ENCODE measurements around the gene SMAD3. TPM values are rescaled to one million over a fixed set of nuclear protein-coding genes. Genes with fewer than 3 reads are reported as not detected.

Gene SMAD3
- total RNA-seq, 1 donor from 2014 or later, result 8.2 TPM

- Mint-ChIP-seq H3K36me3 (ENCODE audit: low read depth, unreplicated experiment) (no peaks in the 10 kb centered on the region), H3K4me1 (ENCODE audit: unreplicated experiment) (peaks cover 40% of the 10 kb centered on the region), H3K27ac (ENCODE audit: unreplicated experiment) (no peak overlapping the region), H3K4me3 (ENCODE audit: unreplicated experiment) (no peak overlapping the region), H3K27me3 (ENCODE audit: unreplicated experiment) (peaks cover 11% of the 10 kb centered on the region), H3K9me3 (ENCODE audit: unreplicated experiment) (no peaks in the 10 kb centered on the region)
- no peak for DNase-seq (ENCODE audit: low spot score)
- TF ChIP-seq, protein P1, sequence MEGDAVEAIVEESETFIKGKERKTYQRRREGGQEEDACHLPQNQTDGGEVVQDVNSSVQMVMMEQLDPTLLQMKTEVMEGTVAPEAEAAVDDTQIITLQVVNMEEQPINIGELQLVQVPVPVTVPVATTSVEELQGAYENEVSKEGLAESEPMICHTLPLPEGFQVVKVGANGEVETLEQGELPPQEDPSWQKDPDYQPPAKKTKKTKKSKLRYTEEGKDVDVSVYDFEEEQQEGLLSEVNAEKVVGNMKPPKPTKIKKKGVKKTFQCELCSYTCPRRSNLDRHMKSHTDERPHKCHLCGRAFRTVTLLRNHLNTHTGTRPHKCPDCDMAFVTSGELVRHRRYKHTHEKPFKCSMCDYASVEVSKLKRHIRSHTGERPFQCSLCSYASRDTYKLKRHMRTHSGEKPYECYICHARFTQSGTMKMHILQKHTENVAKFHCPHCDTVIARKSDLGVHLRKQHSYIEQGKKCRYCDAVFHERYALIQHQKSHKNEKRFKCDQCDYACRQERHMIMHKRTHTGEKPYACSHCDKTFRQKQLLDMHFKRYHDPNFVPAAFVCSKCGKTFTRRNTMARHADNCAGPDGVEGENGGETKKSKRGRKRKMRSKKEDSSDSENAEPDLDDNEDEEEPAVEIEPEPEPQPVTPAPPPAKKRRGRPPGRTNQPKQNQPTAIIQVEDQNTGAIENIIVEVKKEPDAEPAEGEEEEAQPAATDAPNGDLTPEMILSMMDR (IDR thresholded peaks at IDR 0.05; ENCODE audit: unreplicated experiment), result no peak
Observed at GRCh38 chr15:67174446-67174845, 109.0 kb downstream of the SMAD3 start.

DNA sequence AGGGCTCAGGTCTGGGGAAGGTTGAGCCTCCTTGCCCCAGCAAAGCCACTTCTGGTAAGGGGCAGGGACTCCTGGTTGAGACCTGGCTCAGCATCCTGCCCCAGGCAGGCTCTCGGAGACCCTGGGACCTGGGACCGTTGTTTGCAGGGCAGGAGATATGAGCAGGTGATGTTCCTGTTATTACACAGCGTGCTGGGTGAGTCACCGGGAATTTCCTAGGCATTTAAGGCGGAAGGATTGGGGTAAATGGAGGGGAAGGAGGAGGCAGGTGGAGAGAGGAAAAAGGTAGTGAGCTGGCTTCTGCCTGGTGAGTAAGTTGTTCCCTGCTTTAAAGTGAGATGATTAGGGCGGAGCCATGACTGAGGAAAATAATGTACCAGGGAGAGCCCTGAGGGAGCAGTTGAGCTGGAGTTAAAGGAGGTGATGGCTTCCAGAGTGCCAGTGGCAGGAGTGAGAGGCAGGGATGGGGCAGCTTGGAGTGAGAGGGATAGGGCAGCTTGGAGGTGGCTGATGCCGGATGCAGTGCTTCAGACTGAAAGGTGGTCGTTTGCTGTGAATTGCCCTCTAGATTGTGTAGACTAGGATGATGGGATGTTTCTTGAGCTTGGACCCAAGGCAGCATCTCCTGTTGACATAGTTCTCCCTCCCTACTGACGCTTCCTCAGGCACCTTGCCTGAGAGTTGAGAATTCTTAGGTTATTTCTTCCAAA, 109.6 kb downstream of the SMAD3 start:
- no peak overlapping the region for H3K4me3 Mint-ChIP-seq (ENCODE audit: unreplicated experiment)
- peaks cover 42% of the 10 kb centered on the region for H3K4me1 Mint-ChIP-seq (ENCODE audit: unreplicated experiment)
- H3K9me3 Mint-ChIP-seq (ENCODE audit: unreplicated experiment), result no peaks in the 10 kb centered on the region
- no peaks in the 10 kb centered on the region for H3K36me3 Mint-ChIP-seq (ENCODE audit: low read depth, unreplicated experiment)
- peak overlapping the region; percentile 76 for H3K27ac Mint-ChIP-seq (ENCODE audit: unreplicated experiment)
- TF ChIP-seq, protein P1 (IDR thresholded peaks at IDR 0.05; ENCODE audit: unreplicated experiment), result no peak
- no peak for DNase-seq (ENCODE audit: low spot score)
- H3K27me3 Mint-ChIP-seq (ENCODE audit: unreplicated experiment), result peaks cover 14% of the 10 kb centered on the region

DNA sequence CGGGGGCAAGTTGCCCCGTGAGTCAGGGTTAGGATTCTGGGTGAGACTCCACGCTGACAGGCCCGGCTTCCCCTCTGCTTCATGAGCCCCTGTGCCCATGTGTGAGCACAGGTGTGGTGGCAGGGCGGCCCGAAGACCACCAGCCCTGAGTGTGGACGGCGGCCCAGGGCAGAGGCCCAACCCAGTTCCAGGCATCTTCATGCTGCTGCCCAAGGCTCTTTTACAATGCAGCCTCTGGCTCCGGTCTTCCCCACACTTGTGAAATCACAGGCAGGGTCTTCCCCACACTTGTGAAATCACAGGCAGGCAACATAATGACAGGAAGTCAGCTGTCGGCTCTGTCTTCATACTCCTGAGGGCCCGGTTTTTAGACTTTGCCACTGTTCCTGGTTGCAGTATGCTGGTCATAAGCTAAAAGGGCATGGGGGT, 110.3 kb downstream of the SMAD3 start:
- no peaks in the 10 kb centered on the region for H3K36me3 Mint-ChIP-seq (ENCODE audit: low read depth, unreplicated experiment)
- no peaks in the 10 kb centered on the region for H3K9me3 Mint-ChIP-seq (ENCODE audit: unreplicated experiment)
- H3K4me3 Mint-ChIP-seq (ENCODE audit: unreplicated experiment), result no peak overlapping the region
- peaks cover 14% of the 10 kb centered on the region for H3K27me3 Mint-ChIP-seq (ENCODE audit: unreplicated experiment)
- H3K27ac Mint-ChIP-seq (ENCODE audit: unreplicated experiment), result peak overlapping the region; percentile 70
- DNase-seq (ENCODE audit: low spot score), result peak; percentile 45
- TF ChIP-seq, protein P1 (IDR thresholded peaks at IDR 0.05; ENCODE audit: unreplicated experiment), result no peak
- peaks cover 42% of the 10 kb centered on the region for H3K4me1 Mint-ChIP-seq (ENCODE audit: unreplicated experiment)

DNA sequence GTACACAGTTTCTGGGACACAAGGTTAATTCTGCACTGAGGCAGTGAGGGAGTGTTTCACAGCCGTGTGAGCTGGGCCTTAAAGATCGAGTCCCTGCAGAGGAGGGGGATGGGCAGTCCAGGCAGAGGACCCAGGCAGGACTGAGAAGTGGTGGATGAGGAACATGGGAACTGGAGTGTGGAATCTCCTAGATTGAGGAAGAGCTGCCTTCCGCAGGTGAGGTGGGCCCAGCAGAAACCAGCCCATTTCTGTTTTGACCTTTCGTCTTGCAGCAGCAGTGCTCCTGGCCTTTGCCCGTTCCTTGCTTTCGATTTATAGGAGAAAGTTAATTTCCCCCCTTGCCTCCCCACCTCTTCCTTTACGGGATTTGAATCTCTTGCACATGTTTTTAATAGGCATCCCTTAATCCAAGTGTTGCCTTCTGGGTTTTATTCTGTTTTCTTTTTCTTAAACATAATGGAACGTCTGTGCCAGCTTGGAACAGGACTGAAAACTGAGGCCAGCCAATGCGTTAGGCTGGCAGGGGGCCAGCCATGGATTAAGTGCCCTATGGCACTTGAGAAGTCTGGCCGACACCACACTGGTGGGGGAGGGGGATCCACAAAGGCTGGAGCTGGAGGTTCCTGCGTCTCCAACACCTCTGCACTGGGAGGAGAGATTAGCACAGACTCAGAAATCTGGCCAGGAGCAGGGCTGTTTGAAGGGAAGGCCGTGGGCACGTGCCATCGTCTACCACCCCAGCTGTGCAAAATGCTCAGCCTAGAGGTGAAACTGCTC, 111.0 kb downstream of the SMAD3 start:
- H3K36me3 Mint-ChIP-seq (ENCODE audit: low read depth, unreplicated experiment), result no peaks in the 10 kb centered on the region
- H3K4me1 Mint-ChIP-seq (ENCODE audit: unreplicated experiment), result peaks cover 42% of the 10 kb centered on the region
- TF ChIP-seq, protein P1 (IDR thresholded peaks at IDR 0.05; ENCODE audit: unreplicated experiment), result no peak
- no peak overlapping the region for H3K4me3 Mint-ChIP-seq (ENCODE audit: unreplicated experiment)
- DNase-seq (ENCODE audit: low spot score), result no peak
- H3K27me3 Mint-ChIP-seq (ENCODE audit: unreplicated experiment), result peaks cover 14% of the 10 kb centered on the region
- peak overlapping the region; percentile 70 for H3K27ac Mint-ChIP-seq (ENCODE audit: unreplicated experiment)
- H3K9me3 Mint-ChIP-seq (ENCODE audit: unreplicated experiment), result no peaks in the 10 kb centered on the region

GRCh38 chr15:67177752-67178151, 112.3 kb downstream of the SMAD3 start:
- Mint-ChIP-seq H3K36me3 (ENCODE audit: low read depth, unreplicated experiment) (no peaks in the 10 kb centered on the region), H3K4me3 (ENCODE audit: unreplicated experiment) (no peak overlapping the region), H3K9me3 (ENCODE audit: unreplicated experiment) (no peaks in the 10 kb centered on the region), H3K27me3 (ENCODE audit: unreplicated experiment) (peaks cover 14% of the 10 kb centered on the region), H3K27ac (ENCODE audit: unreplicated experiment) (no peak overlapping the region), H3K4me1 (ENCODE audit: unreplicated experiment) (peaks cover 42% of the 10 kb centered on the region)
- TF ChIP-seq, protein P1 (IDR thresholded peaks at IDR 0.05; ENCODE audit: unreplicated experiment), result no peak
- DNase-seq (ENCODE audit: low spot score), result no peak
